NCI-H1417 (cell line): Measurements from ENCODE around the gene CDC26.
"Not testable (repeated sequence)": the region's sequence is repeated elsewhere in the genome, so short reads cannot be mapped to it uniquely, and the experiment has no call there.

ENCODE experiments used
- DNase-seq, 3 experiments: peaks; one replicate each; lab custom pipeline; 2025; lab: John Stamatoyannopoulos, UW

CDC26 gene

GRCh38 chr9:113275157-113276131 lies at the start of gene CDC26, which contains the start of gene PRPF4:
Gene CDC26, minus strand, starts transcription at chr9:113275572. Its CDS starts 3,065 bp downstream, at chr9:113272507.
Gene PRPF4, plus strand, starts transcription at chr9:113275658. Its CDS starts 86 bp downstream, at chr9:113275744.
- peak; percentile 92 to 100 (median 98) for DNase-seq

GRCh38 chr9:113322671-113323070 lies 47.3 kb upstream of the CDC26 start:
- no peak for DNase-seq

DNA sequence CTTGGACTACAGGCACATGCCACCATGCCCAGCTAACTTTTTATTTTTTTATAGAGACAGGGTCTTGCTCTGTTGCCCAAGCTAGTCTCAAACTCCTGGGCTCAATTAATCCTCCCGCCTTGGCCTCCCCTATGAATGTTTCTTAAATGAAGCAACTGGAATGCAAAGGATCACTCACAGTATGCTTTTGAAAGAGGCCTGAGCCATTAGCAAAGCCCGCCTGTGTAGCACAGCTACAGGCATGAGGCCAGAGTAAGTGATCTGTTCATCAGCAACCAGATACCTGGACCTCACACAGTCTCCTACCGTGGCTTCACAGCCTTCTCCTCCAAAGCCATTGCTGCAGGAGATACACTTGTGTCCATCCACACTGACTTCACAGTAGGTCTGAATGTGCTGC lies 44.7 kb upstream of the CDC26 start:
- no peak for DNase-seq

DNA sequence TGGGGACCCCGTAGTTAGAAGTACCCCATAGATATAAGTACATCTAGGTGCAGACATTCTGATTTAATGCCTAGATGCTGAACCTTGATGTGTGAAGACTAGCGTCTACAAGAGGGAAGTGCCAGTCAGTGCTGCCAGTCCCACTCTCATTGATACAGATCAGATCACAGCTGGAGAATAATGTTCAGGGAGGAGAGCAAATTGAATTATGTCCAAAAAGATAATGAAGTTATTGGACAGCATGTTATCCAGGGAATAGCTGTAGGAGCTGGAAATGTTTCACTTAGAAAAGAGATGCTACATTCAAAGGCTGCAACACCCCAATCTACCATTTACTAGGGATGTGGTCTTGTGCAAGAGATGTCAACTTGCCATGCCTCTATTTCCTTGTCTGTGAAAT lies 43.7 kb upstream of the CDC26 start:
- no peak for DNase-seq

- no peak for DNase-seq
These were observed 42.4 kb upstream of the CDC26 start for GRCh38 chr9:113317777-113318176.

DNA sequence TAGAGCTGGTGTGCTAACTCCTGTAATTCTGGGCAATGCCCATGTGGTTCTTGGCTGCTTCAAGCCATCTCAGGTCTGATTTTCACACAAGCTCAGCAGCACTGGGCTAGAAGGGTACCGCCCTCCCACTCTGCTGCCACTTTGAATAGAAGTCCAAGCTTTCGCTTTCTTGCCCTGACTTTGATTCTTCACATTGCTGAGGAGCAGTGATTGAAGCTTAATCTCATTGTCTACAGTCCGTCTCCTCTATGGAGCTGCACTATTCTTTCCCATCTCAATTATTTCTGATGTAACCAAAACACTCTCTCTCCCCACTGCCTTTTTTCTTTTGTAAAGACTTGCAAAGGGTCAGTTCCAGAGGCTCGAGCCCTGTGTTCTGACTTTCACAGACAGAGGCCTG lies 40.7 kb upstream of the CDC26 start:
- DNase-seq = no peak

- no peak for DNase-seq
These were observed 39.9 kb upstream of the CDC26 start for GRCh38 chr9:113315231-113315630.

- DNase-seq = no peak
These were observed 37.9 kb upstream of the CDC26 start for GRCh38 chr9:113313261-113313660.

DNA sequence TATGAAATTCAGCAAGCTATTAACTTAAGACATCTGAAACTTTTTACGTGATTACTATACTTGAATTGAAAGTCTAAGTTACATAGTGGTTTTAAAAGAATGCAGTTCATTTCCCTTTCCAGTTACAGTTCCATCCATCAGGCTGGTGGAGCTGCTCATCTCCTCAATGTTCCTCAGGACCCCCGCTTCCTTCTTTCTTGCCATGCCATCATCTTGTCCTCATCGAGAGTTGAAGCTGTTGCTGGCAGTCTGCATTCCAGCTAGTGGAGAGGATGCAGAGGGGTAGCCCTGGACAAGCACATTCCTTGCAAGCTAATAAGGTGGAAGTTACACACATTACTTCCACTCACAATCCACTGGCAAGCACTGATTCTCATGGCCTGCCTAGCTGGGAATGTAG lies 36.6 kb upstream of the CDC26 start:
- DNase-seq = no peak

GRCh38 chr9:113310538-113310937 lies 35.2 kb upstream of the CDC26 start:
- DNase-seq = no peak

DNA sequence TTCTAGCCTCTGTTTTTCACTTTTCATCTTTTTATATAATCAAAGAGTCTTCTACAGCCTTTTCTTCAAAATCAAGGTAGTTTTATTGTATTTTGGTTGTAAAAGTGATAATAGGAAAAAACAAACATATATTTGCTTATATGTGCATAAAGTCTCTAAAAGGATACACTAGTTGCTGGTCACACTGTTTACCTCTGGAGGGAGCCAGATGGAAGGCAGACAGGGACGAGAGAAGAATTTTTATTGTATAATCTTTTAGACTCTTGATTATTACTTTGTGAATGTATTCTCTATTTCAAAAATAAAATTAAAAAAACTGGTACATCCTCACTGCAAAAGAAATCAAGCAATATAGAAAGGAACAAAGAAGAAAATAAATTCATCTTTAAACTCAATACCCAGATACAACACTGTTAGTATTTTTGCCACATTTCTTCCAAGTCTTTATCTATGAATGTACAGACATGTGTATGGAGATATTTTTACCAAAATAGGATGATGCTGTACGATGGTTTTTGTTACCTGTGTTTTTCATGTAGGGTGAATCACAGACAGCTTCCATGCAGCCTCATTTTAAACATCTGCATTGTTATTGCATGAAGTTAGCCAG lies 33.9 kb upstream of the CDC26 start:
- DNase-seq = peak in 2 of 3 experiments; percentile 13 to 70

GRCh38 chr9:113307396-113307975 lies 32.1 kb upstream of the CDC26 start:
- DNase-seq = no peak

GRCh38 chr9:113306566-113306965 lies 31.2 kb upstream of the CDC26 start:
- no peak for DNase-seq

DNA sequence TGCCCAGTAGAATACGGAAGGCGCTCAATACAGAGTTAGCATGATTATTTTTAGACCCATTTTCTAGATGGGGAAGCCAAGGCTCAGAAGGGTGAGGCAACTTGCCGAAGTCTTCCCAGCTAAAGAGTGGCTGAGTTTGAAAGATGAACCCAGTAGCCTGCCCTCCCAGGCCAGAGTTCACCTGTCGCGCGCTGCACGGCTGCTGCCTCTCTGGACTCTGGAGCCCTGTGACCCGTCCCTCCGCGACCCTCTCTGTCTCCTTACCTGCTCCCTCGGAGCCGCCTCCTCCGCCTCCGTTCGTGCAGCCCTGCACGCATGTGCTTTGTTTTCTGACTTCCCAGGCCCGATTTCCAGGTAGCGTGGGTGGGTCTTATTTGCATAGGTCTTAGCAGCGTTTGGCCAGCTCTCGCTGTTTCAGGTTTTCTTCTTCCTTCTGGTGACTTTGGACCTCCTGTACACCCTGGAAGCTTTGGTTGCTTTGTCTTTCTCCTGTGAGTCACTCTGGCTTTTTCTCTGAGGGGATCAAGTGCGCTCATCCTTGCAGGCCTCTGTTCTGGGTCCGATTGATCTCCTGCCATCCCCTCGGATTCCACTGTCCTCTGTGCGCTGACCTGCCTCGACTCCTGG lies 27.5 kb upstream of the CDC26 start, which contains the start of gene RNF183:
TSS of gene RNF183 (minus strand) at position 585 of the 627 bp plus-strand sequence. CDS start 5,192 bp downstream, outside the sequence.
- DNase-seq = no peak

- peak in 1 of 3 experiments; percentile 28 for DNase-seq
These were observed 26.2 kb upstream of the CDC26 start for GRCh38 chr9:113301548-113301947.

GRCh38 chr9:113299800-113300292 lies 24.5 kb upstream of the CDC26 start:
- DNase-seq = peak; percentile 49 to 73 (median 57)

GRCh38 chr9:113298924-113299770 lies 23.8 kb upstream of the CDC26 start:
- peak; percentile 83 to 99 (median 98) for DNase-seq

DNA sequence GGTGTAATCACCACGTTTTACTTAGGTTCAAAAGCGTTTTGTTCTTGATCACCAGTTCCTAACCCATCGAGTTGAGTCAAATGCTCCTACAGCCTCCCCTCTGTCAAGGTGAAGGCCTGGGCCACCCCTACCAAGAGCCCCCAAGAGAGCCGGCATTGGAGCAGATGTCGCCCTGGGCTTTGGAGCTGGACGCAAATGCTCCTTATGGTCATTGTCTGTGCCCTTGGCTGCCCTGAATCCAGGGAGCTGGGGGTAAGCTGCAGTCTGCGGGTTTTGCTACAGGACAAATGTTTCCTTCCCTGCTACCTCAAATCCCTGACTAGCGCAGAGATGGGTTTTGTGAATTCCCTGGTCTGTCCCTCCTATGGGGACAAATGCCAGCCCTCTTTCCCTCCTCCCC lies 22.9 kb upstream of the CDC26 start:
- peak in 1 of 3 experiments; percentile 40 for DNase-seq

GRCh38 chr9:113296796-113297558 lies 21.6 kb upstream of the CDC26 start:
- no peak for DNase-seq

DNA sequence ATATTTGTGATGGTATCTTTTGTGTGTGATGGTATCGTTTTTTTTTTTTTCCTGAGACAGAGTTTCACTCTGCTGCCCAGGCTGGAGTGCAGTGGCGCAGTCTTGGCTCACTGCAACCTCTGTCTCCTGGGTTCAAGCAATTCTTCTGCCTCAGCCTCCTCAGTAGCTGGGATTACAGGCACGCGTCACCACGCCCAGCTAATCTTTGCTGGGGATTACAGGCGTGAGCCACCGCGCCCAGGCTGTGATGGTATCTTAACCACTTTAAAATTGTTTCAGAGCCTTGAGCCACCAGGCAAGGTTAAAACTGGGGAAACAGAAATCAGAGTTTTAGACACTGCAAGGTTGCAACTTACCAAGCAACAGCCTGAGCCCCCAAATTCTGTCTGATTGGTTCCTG lies 20.9 kb upstream of the CDC26 start:
- not testable (repeated sequence) for DNase-seq
